NK-92 treated with Interleukin-12 subunit alpha and Interleukin-12 subunit beta, amount 100 ng/mL, for 24 hours (cell line): ENCODE data around the gene CCL21.
A peak's percentile ranks its signal among the peaks of the same experiment; 100 is the strongest.

Experiments
- DNase-seq: peaks from one replicate; lab custom pipeline; 2025; lab: John Stamatoyannopoulos, UW

Gene CCL21

DNA sequence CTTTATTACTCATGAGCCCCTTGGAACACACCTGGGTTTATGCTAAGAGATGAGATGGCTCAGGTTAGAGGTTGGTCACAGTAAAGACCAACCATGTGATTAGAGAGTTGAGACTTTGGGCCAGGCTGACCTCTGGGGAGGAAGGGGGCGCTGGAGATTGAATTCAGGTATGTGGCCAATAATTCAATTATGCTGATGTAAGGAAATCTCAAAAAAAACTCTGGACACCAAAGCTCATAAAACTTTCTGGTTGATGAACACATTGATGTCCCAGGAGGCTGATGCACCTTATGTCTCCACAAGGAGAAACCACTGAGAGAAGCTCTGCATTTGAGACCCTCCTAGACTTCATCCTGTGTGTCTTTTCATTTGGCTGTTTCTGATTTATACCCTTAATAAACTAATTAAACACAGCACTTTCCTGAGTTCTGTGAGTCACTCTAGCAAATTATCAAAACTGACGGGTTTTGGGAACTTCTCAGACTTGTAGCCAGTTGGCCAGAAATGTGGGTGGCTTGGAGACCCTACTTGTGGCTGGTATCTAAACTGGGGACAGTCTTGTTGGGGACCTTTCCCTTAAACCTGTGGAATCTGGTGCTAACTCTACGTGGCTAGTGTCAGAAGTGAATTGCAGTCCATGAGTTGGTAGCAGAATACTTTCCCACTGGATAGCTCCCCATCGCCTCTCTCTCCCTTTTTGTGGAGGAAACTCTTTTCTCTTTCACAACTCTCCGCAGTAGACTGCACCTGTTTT is 40.0 kb downstream of the CCL21 start:
- DNase-seq, result no peak

GRCh38 chr9:34665381-34666250 is 44.3 kb downstream of the CCL21 start:
- DNase-seq, result no peak

GRCh38 chr9:34665067-34665380 is 44.9 kb downstream of the CCL21 start:
- no peak for DNase-seq

GRCh38 chr9:34664281-34665066 is 45.5 kb downstream of the CCL21 start:
- DNase-seq, result peak; percentile 7

DNA sequence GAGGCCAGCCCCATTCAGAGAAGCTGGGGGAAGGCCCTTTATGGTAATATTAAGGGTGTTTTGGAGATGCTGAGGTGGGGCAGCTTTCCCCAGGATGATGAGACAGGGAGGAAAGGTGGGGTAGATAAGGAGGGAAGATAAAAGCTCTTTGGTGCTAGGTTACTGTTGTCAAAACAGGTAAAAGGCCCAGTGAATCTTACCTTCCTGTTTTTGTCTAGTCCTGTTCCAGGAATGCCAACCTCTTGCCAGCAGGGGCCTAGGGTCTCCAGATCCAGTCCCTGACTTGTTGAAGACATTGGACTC is 46.7 kb downstream of the CCL21 start:
- DNase-seq, result no peak

GRCh38 chr9:34662526-34663302 is 47.2 kb downstream of the CCL21 start, which contains the start of gene CCL27:
CCL27 (minus strand) TSS chr9:34662657; CDS start chr9:34662633, 24 bp downstream.
- DNase-seq, result no peak

GRCh38 chr9:34659592-34660253 is 50.2 kb downstream of the CCL21 start:
- DNase-seq, result no peak
